ENCODE results near the gene ZNF836. TPM values are rescaled to one million over a fixed set of nuclear protein-coding genes. Genes with fewer than 3 reads are reported as not detected.
"Not testable (repeated sequence)": the region's sequence is repeated elsewhere in the genome, so short reads cannot be mapped to it uniquely, and the experiment has no call there.

Gene ZNF836
- total RNA-seq (10 to 100 TPM; 18.9 to 21.2 TPM), total RNA-seq (10.8 to 32.6 reads per million in 2 donors)

- H3K36me3 Mint-ChIP-seq (ENCODE audit: low read depth): peaks cover 23% of the 10 kb centered on the region
- H3K9me3 ChIP-seq (ENCODE audit: control insufficient read depth, low read length, poor library complexity, severe bottlenecking): no peaks in the 10 kb centered on the region
- peak within 1 kb of the TSS; percentile 96 for H3K27ac Mint-ChIP-seq
- peak within 1 kb of the TSS; percentile 97 for H3K4me3 Mint-ChIP-seq
- DNase-seq (peak; percentile 73 to 91 (median 89)), ATAC-seq (peak; percentile 95)
- no peaks in the 10 kb centered on the region for H3K27me3 Mint-ChIP-seq
- peaks cover 20% of the 10 kb centered on the region for H3K4me1 Mint-ChIP-seq
Measured at GRCh38 chr19:52171321-52172169, at the start of gene ZNF836. TSS of gene ZNF836 (minus strand) at chr19:52171621. CDS start at chr19:52168072, 3,549 bp downstream.

- DNase-seq (no peak), ATAC-seq (no peak)
- peak overlapping the region; percentile 32 for H3K27ac Mint-ChIP-seq
- peaks cover 21% of the 10 kb centered on the region for H3K36me3 Mint-ChIP-seq (ENCODE audit: low read depth)
- no peaks in the 10 kb centered on the region for H3K27me3 Mint-ChIP-seq
- H3K4me1 Mint-ChIP-seq: peaks cover 9% of the 10 kb centered on the region
- H3K9me3 ChIP-seq (ENCODE audit: control insufficient read depth, low read length, poor library complexity, severe bottlenecking): no peaks in the 10 kb centered on the region
- H3K4me3 Mint-ChIP-seq: no peak overlapping the region
Measured at GRCh38 chr19:52221031-52221430, 49.6 kb upstream of the ZNF836 start.

GRCh38 chr19:52219611-52220010 lies 48.2 kb upstream of the ZNF836 start:
- H3K4me3 Mint-ChIP-seq: no peak overlapping the region
- peaks cover 9% of the 10 kb centered on the region for H3K4me1 Mint-ChIP-seq
- ATAC-seq (no peak), DNase-seq (no peak)
- no peaks in the 10 kb centered on the region for H3K27me3 Mint-ChIP-seq
- H3K9me3 ChIP-seq (ENCODE audit: control insufficient read depth, low read length, poor library complexity, severe bottlenecking): no peaks in the 10 kb centered on the region
- peaks cover 21% of the 10 kb centered on the region for H3K36me3 Mint-ChIP-seq (ENCODE audit: low read depth)
- H3K27ac Mint-ChIP-seq: peak overlapping the region; percentile 43

- H3K4me3 Mint-ChIP-seq: peak overlapping the region; percentile 37
- H3K4me1 Mint-ChIP-seq: peaks cover 12% of the 10 kb centered on the region
- no peaks in the 10 kb centered on the region for H3K9me3 ChIP-seq (ENCODE audit: control insufficient read depth, low read length, poor library complexity, severe bottlenecking)
- DNase-seq (no peak), ATAC-seq (no peak)
- H3K27ac Mint-ChIP-seq: peak overlapping the region; percentile 37
- H3K36me3 Mint-ChIP-seq (ENCODE audit: low read depth): peaks cover 24% of the 10 kb centered on the region
- H3K27me3 Mint-ChIP-seq: no peaks in the 10 kb centered on the region
Measured at GRCh38 chr19:52217576-52217975, 46.2 kb upstream of the ZNF836 start.

- Mint-ChIP-seq H3K36me3 (ENCODE audit: low read depth) (peaks cover 26% of the 10 kb centered on the region), H3K4me3 (no peak overlapping the region), H3K27me3 (no peaks in the 10 kb centered on the region), H3K4me1 (peaks cover 12% of the 10 kb centered on the region), H3K27ac (no peak overlapping the region)
- no peaks in the 10 kb centered on the region for H3K9me3 ChIP-seq (ENCODE audit: control insufficient read depth, low read length, poor library complexity, severe bottlenecking)
- DNase-seq (no peak), ATAC-seq (no peak)
Measured at GRCh38 chr19:52216401-52216800, 45.0 kb upstream of the ZNF836 start.

- Mint-ChIP-seq H3K27ac (no peak overlapping the region), H3K4me3 (no peak overlapping the region), H3K27me3 (no peaks in the 10 kb centered on the region), H3K4me1 (peaks cover 10% of the 10 kb centered on the region), H3K36me3 (ENCODE audit: low read depth) (peaks cover 15% of the 10 kb centered on the region)
- no peaks in the 10 kb centered on the region for H3K9me3 ChIP-seq (ENCODE audit: control insufficient read depth, low read length, poor library complexity, severe bottlenecking)
- no peak for ATAC-seq
- no peak for DNase-seq
Measured at GRCh38 chr19:52214241-52214640, 42.8 kb upstream of the ZNF836 start.

GRCh38 chr19:52212572-52213255 lies 41.3 kb upstream of the ZNF836 start:
- peak overlapping the region; percentile 45 for H3K4me3 Mint-ChIP-seq
- no peaks in the 10 kb centered on the region for H3K9me3 ChIP-seq (ENCODE audit: control insufficient read depth, low read length, poor library complexity, severe bottlenecking)
- peaks cover 13% of the 10 kb centered on the region for H3K36me3 Mint-ChIP-seq (ENCODE audit: low read depth)
- no peaks in the 10 kb centered on the region for H3K27me3 Mint-ChIP-seq
- no peak overlapping the region for H3K27ac Mint-ChIP-seq
- peaks cover 8% of the 10 kb centered on the region for H3K4me1 Mint-ChIP-seq
- no peak for DNase-seq
- ATAC-seq: no peak

GRCh38 chr19:52211926-52212571 lies 40.6 kb upstream of the ZNF836 start:
- H3K9me3 ChIP-seq (ENCODE audit: control insufficient read depth, low read length, poor library complexity, severe bottlenecking): no peaks in the 10 kb centered on the region
- Mint-ChIP-seq H3K27ac (no peak overlapping the region), H3K36me3 (ENCODE audit: low read depth) (peaks cover 11% of the 10 kb centered on the region), H3K27me3 (no peaks in the 10 kb centered on the region), H3K4me3 (no peak overlapping the region), H3K4me1 (peaks cover 8% of the 10 kb centered on the region)
- ATAC-seq: no peak
- DNase-seq: no peak

GRCh38 chr19:52211203-52211602 lies 39.8 kb upstream of the ZNF836 start:
- H3K27me3 Mint-ChIP-seq: no peaks in the 10 kb centered on the region
- H3K4me1 Mint-ChIP-seq: peaks cover 11% of the 10 kb centered on the region
- no peak for DNase-seq
- peaks cover 9% of the 10 kb centered on the region for H3K36me3 Mint-ChIP-seq (ENCODE audit: low read depth)
- no peaks in the 10 kb centered on the region for H3K9me3 ChIP-seq (ENCODE audit: control insufficient read depth, low read length, poor library complexity, severe bottlenecking)
- ATAC-seq: no peak
- no peak overlapping the region for H3K4me3 Mint-ChIP-seq
- no peak overlapping the region for H3K27ac Mint-ChIP-seq

GRCh38 chr19:52206481-52206880 lies 35.1 kb upstream of the ZNF836 start:
- Mint-ChIP-seq H3K36me3 (ENCODE audit: low read depth) (peaks cover 11% of the 10 kb centered on the region), H3K4me3 (no peak overlapping the region), H3K4me1 (peaks cover 37% of the 10 kb centered on the region), H3K27me3 (no peaks in the 10 kb centered on the region), H3K27ac (no peak overlapping the region)
- ATAC-seq (no peak), DNase-seq (no peak)
- H3K9me3 ChIP-seq (ENCODE audit: control insufficient read depth, low read length, poor library complexity, severe bottlenecking): no peaks in the 10 kb centered on the region

GRCh38 chr19:52200755-52201391 lies 29.5 kb upstream of the ZNF836 start:
- Mint-ChIP-seq H3K36me3 (ENCODE audit: low read depth) (peaks cover 12% of the 10 kb centered on the region), H3K4me1 (peaks cover 38% of the 10 kb centered on the region)
- H3K27me3 Mint-ChIP-seq; DNase-seq; H3K4me3 Mint-ChIP-seq; ATAC-seq; H3K9me3 ChIP-seq (ENCODE audit: control insufficient read depth, low read length, poor library complexity, severe bottlenecking); H3K27ac Mint-ChIP-seq: not testable (repeated sequence)

GRCh38 chr19:52200044-52200443 lies 28.6 kb upstream of the ZNF836 start:
- no peak for ATAC-seq
- H3K36me3 Mint-ChIP-seq (ENCODE audit: low read depth): peaks cover 12% of the 10 kb centered on the region
- H3K9me3 ChIP-seq (ENCODE audit: control insufficient read depth, low read length, poor library complexity, severe bottlenecking): no peaks in the 10 kb centered on the region
- no peak overlapping the region for H3K27ac Mint-ChIP-seq
- H3K4me3 Mint-ChIP-seq: no peak overlapping the region
- peaks cover 33% of the 10 kb centered on the region for H3K4me1 Mint-ChIP-seq
- no peaks in the 10 kb centered on the region for H3K27me3 Mint-ChIP-seq
- DNase-seq: no peak

- Mint-ChIP-seq H3K27me3 (no peaks in the 10 kb centered on the region), H3K4me3 (no peak overlapping the region), H3K4me1 (peaks cover 31% of the 10 kb centered on the region), H3K36me3 (ENCODE audit: low read depth) (peaks cover 4% of the 10 kb centered on the region), H3K27ac (peak overlapping the region; percentile 9)
- DNase-seq (no peak), ATAC-seq (no peak)
- no peaks in the 10 kb centered on the region for H3K9me3 ChIP-seq (ENCODE audit: control insufficient read depth, low read length, poor library complexity, severe bottlenecking)
Measured at GRCh38 chr19:52198678-52199077, 27.3 kb upstream of the ZNF836 start.

Measured in T-helper 17 cell (primary cell).